Mesothelial cell of epicardium (in vitro differentiated cells): ENCODE data around the gene SPC24. TPM values are rescaled to one million over a fixed set of nuclear protein-coding genes. Genes with fewer than 3 reads are reported as not detected.

Experiments
- DNase-seq, 2 experiments: peaks; one replicate each; pipeline ENCODE4 v3.0.0; 2021; ENCODE audit warnings: low spot score in 2 of 2; ENCODE audit not compliant: unreplicated experiment in 2 of 2
- H3K27ac Mint-ChIP-seq: 2 replicates; pipeline ENCODE4 v1.8.0; 2021; ENCODE audit warnings: mixed read lengths
- H3K27me3 Mint-ChIP-seq: 2 replicates; pipeline ENCODE4 v1.8.0; 2021; ENCODE audit warnings: low read depth, mixed read lengths
- H3K36me3 Mint-ChIP-seq: 2 replicates; pipeline ENCODE4 v1.8.0; 2021; ENCODE audit warnings: mixed read lengths
- H3K4me1 Mint-ChIP-seq: 2 replicates; pipeline ENCODE4 v1.8.0; 2021; ENCODE audit warnings: mixed read lengths
- H3K4me3 Mint-ChIP-seq: 2 replicates; pipeline ENCODE4 v1.8.0; 2021; ENCODE audit warnings: mild to moderate bottlenecking, moderate library complexity, mixed read lengths
- H3K9me3 Mint-ChIP-seq: 2 replicates; pipeline ENCODE4 v1.8.0; 2021; ENCODE audit warnings: mixed read lengths
- CTCF ChIP-seq: fragments of 200-600 bp; sonication (generic); IDR thresholded peaks from one replicate; pipeline ENCODE4 v1.5.0; 2021; ENCODE audit warnings: antibody characterized with exemption; ENCODE audit not compliant: unreplicated experiment
- total RNA-seq: library from RNA; stranded (reverse); gene quantifications from 3 replicates; pipeline ENCODE4 v1.2.1, GENCODE V29; 2021

The SPC24 gene
- total RNA-seq, 1 donor from 2014 or later = 22.0 TPM

GRCh38 chr19:11172576-11172975 is 17.0 kb upstream of the SPC24 start:
- Mint-ChIP-seq H3K27me3 (no peaks in the 10 kb centered on the region), H3K27ac (no peak overlapping the region), H3K36me3 (peaks cover 41% of the 10 kb centered on the region), H3K4me1 (no peaks in the 10 kb centered on the region), H3K9me3 (no peaks in the 10 kb centered on the region), H3K4me3 (no peak overlapping the region)
- TF ChIP-seq CTCF = no peak
- DNase-seq = no peak

- DNase-seq = no peak
- H3K36me3 Mint-ChIP-seq = peaks cover 40% of the 10 kb centered on the region
- no peaks in the 10 kb centered on the region for H3K9me3 Mint-ChIP-seq
- H3K4me1 Mint-ChIP-seq = no peaks in the 10 kb centered on the region
- no peaks in the 10 kb centered on the region for H3K27me3 Mint-ChIP-seq
- no peak for TF ChIP-seq CTCF
- H3K4me3 Mint-ChIP-seq = no peak overlapping the region
- no peak overlapping the region for H3K27ac Mint-ChIP-seq
Observed at GRCh38 chr19:11171144-11171543, 15.6 kb upstream of the SPC24 start.

- no peak for DNase-seq
- Mint-ChIP-seq H3K27me3 (no peaks in the 10 kb centered on the region), H3K4me3 (no peak overlapping the region), H3K4me1 (no peaks in the 10 kb centered on the region), H3K27ac (no peak overlapping the region), H3K9me3 (no peaks in the 10 kb centered on the region), H3K36me3 (peaks cover 45% of the 10 kb centered on the region)
- no peak for TF ChIP-seq CTCF
Observed at GRCh38 chr19:11169896-11170678, 14.5 kb upstream of the SPC24 start.

GRCh38 chr19:11168568-11168967 is 13.0 kb upstream of the SPC24 start:
- no peak for TF ChIP-seq CTCF
- no peak for DNase-seq
- no peak overlapping the region for H3K27ac Mint-ChIP-seq
- no peaks in the 10 kb centered on the region for H3K9me3 Mint-ChIP-seq
- H3K27me3 Mint-ChIP-seq = no peaks in the 10 kb centered on the region
- no peaks in the 10 kb centered on the region for H3K4me1 Mint-ChIP-seq
- peaks cover 45% of the 10 kb centered on the region for H3K36me3 Mint-ChIP-seq
- H3K4me3 Mint-ChIP-seq = no peak overlapping the region

GRCh38 chr19:11166281-11167142 is 10.9 kb upstream of the SPC24 start:
- Mint-ChIP-seq H3K27ac (no peak overlapping the region), H3K4me3 (no peak overlapping the region)

More at GRCh38 chr19:11166281-11167142, 10.9 kb upstream of the SPC24 start:
- Mint-ChIP-seq H3K9me3 (no peaks in the 10 kb centered on the region), H3K4me1 (no peaks in the 10 kb centered on the region), H3K27me3 (no peaks in the 10 kb centered on the region), H3K36me3 (peaks cover 38% of the 10 kb centered on the region)
- no peak for DNase-seq
- no peak for TF ChIP-seq CTCF
